K562 (cell line): Measurements from ENCODE around the gene DUSP3. TPM values are rescaled to one million over a fixed set of nuclear protein-coding genes. Genes with fewer than 3 reads are reported as not detected.

Source experiments
- CEBPG ChIP-seq, 3 experiments: fragments of 200-800 bp in 1 of 3; sonication (Bioruptor generic) in 1 of 3; sonication (generic) in 1 of 3; formaldehyde crosslinking in 1 of 3; IDR thresholded peaks in 2 of 3; conservative IDR thresholded peaks in 1 of 3; 2 replicates each; pipeline versions ENCODE4 v1.6.1 to v1.8.0; 2016 to 2022; ENCODE audit warnings: missing compliant biosample characterization in 2 of 3, missing genetic modification characterization in 2 of 3, mild to moderate bottlenecking in 1 of 3, missing genetic modification reagents in 1 of 3
- ERF ChIP-seq: fragments of 450-650 bp; formaldehyde crosslinking; IDR thresholded peaks from 2 replicates; pipeline ENCODE4 v1.4.0; 2020; ENCODE audit warnings: mild to moderate bottlenecking, mixed read lengths
- ESRRB ChIP-seq: fragments of 250-450 bp; sonication (Bioruptor Pico); IDR thresholded peaks from 2 replicates; pipeline ENCODE4 v1.5.0; 2020; ENCODE audit warnings: mild to moderate bottlenecking, moderate library complexity, borderline replicate concordance
- ETV1 ChIP-seq: fragments of 450-650 bp; conservative IDR thresholded peaks from 2 replicates; pipeline ENCODE4 v1.6.1; 2016; ENCODE audit warnings: missing genetic modification characterization, control low read depth, low read depth, missing compliant biosample characterization
- FOSL1 ChIP-seq: fragments of 200-800 bp; sonication (Bioruptor generic); conservative IDR thresholded peaks from 2 replicates; pipeline ENCODE4 v1.6.1; 2016; ENCODE audit warnings: missing genetic modification characterization, missing compliant biosample characterization
- FOXJ3 ChIP-seq: sonication (generic); formaldehyde crosslinking; IDR thresholded peaks from 2 replicates; pipeline ENCODE4 v1.4.0; 2020; ENCODE audit warnings: mild to moderate bottlenecking, missing genetic modification reagents
- FOXO4 ChIP-seq: fragments of 450-650 bp; formaldehyde crosslinking; IDR thresholded peaks from 2 replicates; pipeline ENCODE4 v1.4.0; 2020; ENCODE audit warnings: mild to moderate bottlenecking, moderate library complexity
- GTF2F1 ChIP-seq: IDR thresholded peaks from 2 replicates; pipeline ENCODE4 v1.6.1; 2011; ENCODE audit warnings: low read depth, low read length, improper control_type of control experiment
- HDAC6 ChIP-seq: IDR thresholded peaks from 2 replicates; pipeline ENCODE4 v1.6.1; 2012; ENCODE audit warnings: low read depth, mild to moderate bottlenecking, control low read depth, inconsistent platforms, low read length, moderate library complexity
- HMG20A ChIP-seq: fragments of 450-650 bp; formaldehyde crosslinking; conservative IDR thresholded peaks from 2 replicates; pipeline ENCODE4 v1.4.0; 2020; ENCODE audit warnings: mild to moderate bottlenecking, mixed read lengths
- KLF13 ChIP-seq: fragments of 450-650 bp; IDR thresholded peaks from 2 replicates; pipeline ENCODE4 v1.6.1; 2016; ENCODE audit warnings: missing genetic modification characterization, low read depth, mild to moderate bottlenecking, missing compliant biosample characterization, moderate library complexity, borderline replicate concordance
- MAFF ChIP-seq: IDR thresholded peaks from 2 replicates; pipeline ENCODE4 v1.6.1; 2012; ENCODE audit warnings: low read length, improper control_type of control experiment
- MAFK ChIP-seq: IDR thresholded peaks from 2 replicates; pipeline ENCODE4 v1.6.1; 2011; ENCODE audit warnings: low read length, improper control_type of control experiment
- MCM5 ChIP-seq: fragments of 450-650 bp; IDR thresholded peaks from 2 replicates; pipeline ENCODE4 v1.6.1; 2016; ENCODE audit warnings: low read depth
- MEF2D ChIP-seq: conservative IDR thresholded peaks from 2 replicates; pipeline ENCODE4 v1.6.1; 2016; ENCODE audit warnings: low read depth, missing genetic modification characterization, missing compliant biosample characterization
- MTA1 ChIP-seq: fragments of 450-650 bp; IDR thresholded peaks from 2 replicates; pipeline ENCODE4 v1.6.1; 2017; ENCODE audit warnings: borderline replicate concordance
- RBBP5 ChIP-seq: fragments of 200-600 bp; sonication (generic); IDR thresholded peaks from 2 replicates; pipeline ENCODE4 v1.6.1; 2012; ENCODE audit warnings: borderline replicate concordance, mild to moderate bottlenecking, low read length, control low read depth, inconsistent platforms; ENCODE audit not compliant: insufficient read depth, poor library complexity, severe bottlenecking
- SRSF3 ChIP-seq: fragments of 200-400 bp; formaldehyde crosslinking; IDR thresholded peaks from 2 replicates; pipeline ENCODE4 v1.6.1; 2016; ENCODE audit warnings: mild to moderate bottlenecking, low read length, moderate library complexity; ENCODE audit not compliant: insufficient read depth
- TBP ChIP-seq: optimal IDR thresholded peaks from 2 replicates; pipeline ENCODE3; 2011; ENCODE audit warnings: low read depth, low read length, improper control_type of control experiment
- THAP7 ChIP-seq: fragments of 250-450 bp; sonication (Bioruptor Pico); IDR thresholded peaks from 2 replicates; pipeline ENCODE4 v1.5.0; 2021
- ZNF217 ChIP-seq: sonication (generic); formaldehyde crosslinking; IDR thresholded peaks from 2 replicates; pipeline ENCODE4 v1.8.0; 2022; ENCODE audit warnings: mild to moderate bottlenecking, missing genetic modification reagents
- ZNF253 ChIP-seq: fragments of 250-450 bp; sonication (Bioruptor Pico); conservative IDR thresholded peaks from 2 replicates; pipeline ENCODE4 v1.6.1; 2021; ENCODE audit warnings: mild to moderate bottlenecking
- ZNF316 ChIP-seq: fragments of 450-650 bp; IDR thresholded peaks from 2 replicates; pipeline ENCODE4 v1.6.1; 2016
- polyA plus RNA-seq, 8 experiments: library from polyadenylated mRNA; depleted of rRNA in 4 of 8; stranded (reverse) in 5 of 8; unstranded in 3 of 8; fragments of >200 nt; fragmentation: Nextera tagmentation in 2 of 8; fragmentation: Illumina TruSeq in 1 of 8; extraction: Ambion mirVana in 2 of 8; extraction: Trizol in 1 of 8; gene quantifications; 2 replicates each; pipeline versions ENCODE4 v1.2.1 to v1.2.3, GENCODE V29; 2011 to 2014; ENCODE audit warnings: inconsistent platforms in 1 of 8, missing spikeins in 1 of 8
- total RNA-seq, 7 experiments: library from RNA; depleted of rRNA in 6 of 7; stranded (reverse); fragments of >200 nt in 6 of 7; fragmentation: Illumina TruSeq in 2 of 7; extraction: Trizol in 2 of 7; gene quantifications; 2 replicates each; pipeline versions ENCODE4 v1.2.1 to v1.2.3, GENCODE V29; 2011 to 2021; ENCODE audit warnings: low replicate concordance in 1 of 7
- TF ChIP-seq, protein P1 (sequence below): fragments of 450-650 bp; IDR thresholded peaks from 2 replicates; pipeline ENCODE4 v1.6.1; 2016; ENCODE audit warnings: mild to moderate bottlenecking
- TF ChIP-seq, protein P2 (sequence below): fragments of 250-450 bp; sonication (Bioruptor Pico); IDR thresholded peaks from 2 replicates; pipeline ENCODE4 v1.9.0; 2021; ENCODE audit warnings: mild to moderate bottlenecking

DUSP3 gene
- total and polyA plus RNA-seq, 9 of the 15 experiments (the other 6 are each of a cell fraction or from before 2014, with no cell fraction given), result 4.1 to 19.8 (median 12.3) TPM

DNA sequence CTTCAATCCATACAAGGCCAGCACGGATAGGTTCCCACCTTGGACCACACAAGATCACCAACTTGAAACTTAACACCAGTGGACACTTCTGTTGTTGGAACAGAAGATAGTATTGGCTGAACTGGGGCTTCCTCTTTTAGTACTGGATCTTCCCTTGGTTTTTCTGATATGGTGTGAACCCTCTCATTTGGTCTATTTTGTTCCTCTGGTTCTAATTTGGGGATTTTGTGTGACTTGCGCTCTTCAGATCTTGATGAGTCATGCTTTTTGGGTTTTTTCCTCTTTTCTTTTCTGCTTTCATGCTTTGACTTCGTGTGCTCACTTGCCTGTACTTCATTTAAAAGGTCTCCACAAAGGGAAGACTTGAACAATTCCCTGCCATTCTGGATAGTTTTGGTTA, 59.2 kb downstream of the DUSP3 start (continued):
- TF ChIP-seq FOXO4 (CRISPR knock-in tag) (no peak), TBP (no peak), ESRRB (CRISPR knock-in tag) (no peak), FOSL1 (tag) (no peak; the same call in 1 of the 2 replicates), MTA1 (peak; percentile 29; the same call in 1 of the 2 replicates), MEF2D (tag) (no peak), SRSF3 (no peak), HMG20A (no peak), ETV1 (no peak), GTF2F1 (no peak), KLF13 (tag) (no peak), FOXJ3 (CRISPR knock-in tag) (no peak), MCM5 (no peak), ZNF253 (CRISPR knock-in tag) (no peak), THAP7 (CRISPR knock-in tag) (no peak), HDAC6 (no peak), ZNF217 (CRISPR knock-in tag) (no peak), MAFK (peak; percentile 64; the same call in 1 of the 2 replicates), MAFF (peak; percentile 78), RBBP5 (no peak), CEBPG (CRISPR knock-in tag; IDR thresholded peaks at IDR 0.05) (no peak), CEBPG (tag; conservative IDR thresholded peaks at IDR 0.05 in 1 of 2, IDR thresholded peaks at IDR 0.05 in 1 of 2) (no peak), ERF (no peak), ZNF316 (peak; percentile 97)
- TF ChIP-seq, protein P1, sequence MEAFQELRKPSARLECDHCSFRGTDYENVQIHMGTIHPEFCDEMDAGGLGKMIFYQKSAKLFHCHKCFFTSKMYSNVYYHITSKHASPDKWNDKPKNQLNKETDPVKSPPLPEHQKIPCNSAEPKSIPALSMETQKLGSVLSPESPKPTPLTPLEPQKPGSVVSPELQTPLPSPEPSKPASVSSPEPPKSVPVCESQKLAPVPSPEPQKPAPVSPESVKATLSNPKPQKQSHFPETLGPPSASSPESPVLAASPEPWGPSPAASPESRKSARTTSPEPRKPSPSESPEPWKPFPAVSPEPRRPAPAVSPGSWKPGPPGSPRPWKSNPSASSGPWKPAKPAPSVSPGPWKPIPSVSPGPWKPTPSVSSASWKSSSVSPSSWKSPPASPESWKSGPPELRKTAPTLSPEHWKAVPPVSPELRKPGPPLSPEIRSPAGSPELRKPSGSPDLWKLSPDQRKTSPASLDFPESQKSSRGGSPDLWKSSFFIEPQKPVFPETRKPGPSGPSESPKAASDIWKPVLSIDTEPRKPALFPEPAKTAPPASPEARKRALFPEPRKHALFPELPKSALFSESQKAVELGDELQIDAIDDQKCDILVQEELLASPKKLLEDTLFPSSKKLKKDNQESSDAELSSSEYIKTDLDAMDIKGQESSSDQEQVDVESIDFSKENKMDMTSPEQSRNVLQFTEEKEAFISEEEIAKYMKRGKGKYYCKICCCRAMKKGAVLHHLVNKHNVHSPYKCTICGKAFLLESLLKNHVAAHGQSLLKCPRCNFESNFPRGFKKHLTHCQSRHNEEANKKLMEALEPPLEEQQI, result no peak
- TF ChIP-seq, protein P2, sequence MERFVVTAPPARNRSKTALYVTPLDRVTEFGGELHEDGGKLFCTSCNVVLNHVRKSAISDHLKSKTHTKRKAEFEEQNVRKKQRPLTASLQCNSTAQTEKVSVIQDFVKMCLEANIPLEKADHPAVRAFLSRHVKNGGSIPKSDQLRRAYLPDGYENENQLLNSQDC (CRISPR knock-in tag), result no peak
